Smooth muscle cell (in vitro differentiated cells): ENCODE data around the gene COL20A1. TPM values are rescaled to one million over a fixed set of nuclear protein-coding genes. Genes with fewer than 3 reads are reported as not detected.

ENCODE experiments used
- DNase-seq: peaks from one replicate; lab custom pipeline; 2025; ENCODE audit not compliant: unreplicated experiment; lab: John Stamatoyannopoulos, UW
- H2AFZ ChIP-seq: fragments of 200-600 bp; sonication (generic); 2 replicates; pipeline ENCODE4 v1.6.0; 2016; ENCODE audit warnings: antibody characterized with exemption, low read depth, mild to moderate bottlenecking
- H3F3A ChIP-seq: fragments of 200-600 bp; sonication (generic); 2 replicates; pipeline ENCODE4 v1.6.0; 2017; ENCODE audit warnings: antibody characterized with exemption, low read depth
- H3K27ac ChIP-seq: fragments of 200-600 bp; sonication (generic); 2 replicates; pipeline ENCODE4 v1.5.1; 2016; ENCODE audit warnings: low read depth, mild to moderate bottlenecking
- H3K27me3 ChIP-seq: fragments of 200-600 bp; sonication (generic); 2 replicates; pipeline ENCODE4 v1.6.1; 2016; ENCODE audit warnings: low read depth, mild to moderate bottlenecking
- H3K36me3 ChIP-seq: fragments of 200-600 bp; sonication (generic); 2 replicates; pipeline ENCODE4 v1.5.1; 2016; ENCODE audit warnings: low read depth
- H3K4me1 ChIP-seq: fragments of 200-600 bp; sonication (generic); 2 replicates; pipeline ENCODE4 v1.5.1; 2016; ENCODE audit warnings: low read depth
- H3K4me2 ChIP-seq: fragments of 200-600 bp; sonication (generic); 2 replicates; pipeline ENCODE4 v1.6.0; 2016; ENCODE audit warnings: mild to moderate bottlenecking
- H3K4me3 ChIP-seq: fragments of 200-600 bp; sonication (generic); 2 replicates; pipeline ENCODE4 v1.5.1; 2016; ENCODE audit warnings: mild to moderate bottlenecking
- H3K79me2 ChIP-seq: fragments of 200-600 bp; sonication (generic); 2 replicates; pipeline ENCODE4 v1.6.0; 2016; ENCODE audit warnings: low read depth, mild to moderate bottlenecking
- H3K9ac ChIP-seq: fragments of 200-600 bp; sonication (generic); 2 replicates; pipeline ENCODE4 v1.6.0; 2016; ENCODE audit warnings: low read depth
- H3K9me3 ChIP-seq: fragments of 200-600 bp; sonication (generic); replicated peaks from 2 replicates; pipeline ENCODE4 v1.5.1; 2016; ENCODE audit warnings: low read depth
- H4K20me1 ChIP-seq: fragments of 200-600 bp; sonication (generic); 2 replicates; pipeline ENCODE4 v1.6.0; 2016; ENCODE audit warnings: low read depth
- WGBS: methylation state at CpG from one replicate; pipeline ENCODE4 v1.1.7; 2016; ENCODE audit warnings: low lambda C conversion rate; 5-methylcytosine and 5-hydroxymethylcytosine counted together
- polyA plus RNA-seq: library from polyadenylated mRNA; unstranded; fragments of >200 nt; fragmentation: Nextera tagmentation; extraction: Ambion mirVana; gene quantifications from 2 replicates; pipeline ENCODE4 v1.2.1, GENCODE V29; 2016
- total RNA-seq: library from RNA; depleted of rRNA; stranded (reverse); fragments of >200 nt; gene quantifications from 2 replicates; pipeline ENCODE4 v1.2.3, GENCODE V29; 2014
- TF ChIP-seq, protein P1 (sequence below): fragments of 200-600 bp; sonication (generic); IDR thresholded peaks from 2 replicates; pipeline ENCODE4 v1.5.1; 2017; ENCODE audit warnings: borderline replicate concordance, mild to moderate bottlenecking, antibody characterized with exemption; ENCODE audit not compliant: insufficient read depth, poor library complexity, severe bottlenecking

COL20A1 gene
- total and polyA plus RNA-seq, 2 experiments from 2014 or later, result 0.23 to 0.36 TPM

DNA sequence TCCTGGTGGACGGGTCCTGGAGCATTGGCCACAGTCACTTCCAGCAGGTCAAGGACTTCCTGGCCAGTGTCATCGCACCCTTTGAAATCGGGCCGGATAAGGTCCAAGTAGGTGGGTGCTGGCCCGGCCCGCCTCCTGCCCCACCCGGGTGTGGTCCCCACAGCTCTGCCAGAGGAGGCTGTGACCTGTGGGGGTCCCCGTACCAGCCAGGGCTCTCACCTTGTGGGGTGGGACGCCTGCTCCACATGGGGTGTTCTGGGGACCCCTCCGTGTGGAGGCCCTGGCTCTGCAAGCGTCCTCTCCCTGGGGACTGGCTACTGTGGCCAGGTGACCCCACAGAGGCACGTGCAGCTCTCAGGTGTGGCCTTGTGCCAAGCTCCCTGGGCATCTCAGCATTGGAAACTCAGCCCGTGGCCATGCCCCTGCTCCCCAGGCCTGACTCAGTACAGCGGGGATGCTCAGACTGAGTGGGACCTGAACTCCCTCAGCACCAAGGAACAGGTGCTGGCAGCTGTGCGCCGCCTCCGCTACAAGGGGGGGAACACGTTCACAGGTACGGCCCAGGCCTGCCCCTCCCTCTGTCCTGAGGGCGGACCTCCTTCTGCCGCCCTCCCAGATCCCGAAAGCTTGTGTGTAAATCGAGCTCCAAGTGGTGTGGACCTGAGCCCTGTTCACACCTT lies 14.7 kb downstream of the COL20A1 start:
- Histone ChIP-seq H3K27me3 (no peaks in the 10 kb centered on the region), H3K36me3 (no peaks in the 10 kb centered on the region), H2AFZ (no peak overlapping the region), H3K4me3 (no peak overlapping the region), H4K20me1 (no peaks in the 10 kb centered on the region), H3K4me2 (no peak overlapping the region), H3K27ac (no peak overlapping the region), H3F3A (no peaks in the 10 kb centered on the region), H3K79me2 (no peaks in the 10 kb centered on the region), H3K9me3 (no peaks in the 10 kb centered on the region), H3K4me1 (no peaks in the 10 kb centered on the region), H3K9ac (no peak overlapping the region)
- DNase-seq, result no peak
- whole genome bisulfite sequencing, result 92% methylated on average over 22 of the region's 23 CpGs
- TF ChIP-seq, protein P1, sequence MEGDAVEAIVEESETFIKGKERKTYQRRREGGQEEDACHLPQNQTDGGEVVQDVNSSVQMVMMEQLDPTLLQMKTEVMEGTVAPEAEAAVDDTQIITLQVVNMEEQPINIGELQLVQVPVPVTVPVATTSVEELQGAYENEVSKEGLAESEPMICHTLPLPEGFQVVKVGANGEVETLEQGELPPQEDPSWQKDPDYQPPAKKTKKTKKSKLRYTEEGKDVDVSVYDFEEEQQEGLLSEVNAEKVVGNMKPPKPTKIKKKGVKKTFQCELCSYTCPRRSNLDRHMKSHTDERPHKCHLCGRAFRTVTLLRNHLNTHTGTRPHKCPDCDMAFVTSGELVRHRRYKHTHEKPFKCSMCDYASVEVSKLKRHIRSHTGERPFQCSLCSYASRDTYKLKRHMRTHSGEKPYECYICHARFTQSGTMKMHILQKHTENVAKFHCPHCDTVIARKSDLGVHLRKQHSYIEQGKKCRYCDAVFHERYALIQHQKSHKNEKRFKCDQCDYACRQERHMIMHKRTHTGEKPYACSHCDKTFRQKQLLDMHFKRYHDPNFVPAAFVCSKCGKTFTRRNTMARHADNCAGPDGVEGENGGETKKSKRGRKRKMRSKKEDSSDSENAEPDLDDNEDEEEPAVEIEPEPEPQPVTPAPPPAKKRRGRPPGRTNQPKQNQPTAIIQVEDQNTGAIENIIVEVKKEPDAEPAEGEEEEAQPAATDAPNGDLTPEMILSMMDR, result no peak

DNA sequence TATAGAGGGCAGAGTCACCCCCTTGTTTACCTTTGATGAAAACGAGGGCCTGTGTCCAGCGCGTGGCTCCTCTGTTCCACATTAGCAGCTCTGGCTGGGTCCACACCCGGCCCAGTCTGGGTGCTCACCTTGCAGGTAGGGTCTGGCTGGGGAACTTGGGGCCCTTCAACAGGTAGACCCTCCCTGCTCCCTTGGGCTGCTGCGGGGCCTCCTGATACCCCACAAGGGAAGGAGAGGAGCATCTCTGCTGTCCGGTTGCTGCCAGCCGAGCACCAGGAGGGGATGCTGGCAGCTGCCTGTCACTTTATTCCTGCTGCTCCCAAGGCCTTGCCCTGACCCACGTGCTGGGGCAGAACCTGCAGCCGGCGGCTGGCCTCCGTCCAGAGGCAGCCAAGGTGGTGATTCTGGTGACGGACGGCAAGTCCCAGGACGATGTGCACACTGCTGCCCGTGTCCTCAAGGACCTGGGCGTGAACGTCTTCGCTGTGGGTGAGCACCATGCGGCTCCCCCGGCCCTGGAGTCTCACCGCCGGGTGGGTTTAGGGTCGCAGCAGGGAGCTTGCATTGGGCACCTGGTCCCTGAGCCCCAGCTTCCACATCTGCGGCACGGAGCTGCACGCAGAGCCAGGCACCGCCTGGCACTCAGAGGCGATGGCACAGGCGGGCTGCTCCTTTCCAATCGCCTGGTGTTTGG lies 15.4 kb downstream of the COL20A1 start:
- TF ChIP-seq, protein P1, result no peak
- Histone ChIP-seq H3K27ac (no peak overlapping the region), H3K9ac (no peak overlapping the region), H3K27me3 (no peaks in the 10 kb centered on the region), H3F3A (no peaks in the 10 kb centered on the region), H3K4me3 (no peak overlapping the region), H3K36me3 (no peaks in the 10 kb centered on the region), H3K4me2 (no peak overlapping the region), H3K9me3 (no peaks in the 10 kb centered on the region), H4K20me1 (no peaks in the 10 kb centered on the region), H2AFZ (no peak overlapping the region), H3K4me1 (no peaks in the 10 kb centered on the region), H3K79me2 (no peaks in the 10 kb centered on the region)
- WGBS, result 91% methylated on average over 30 of the region's 30 CpGs
- no peak for DNase-seq

DNA sequence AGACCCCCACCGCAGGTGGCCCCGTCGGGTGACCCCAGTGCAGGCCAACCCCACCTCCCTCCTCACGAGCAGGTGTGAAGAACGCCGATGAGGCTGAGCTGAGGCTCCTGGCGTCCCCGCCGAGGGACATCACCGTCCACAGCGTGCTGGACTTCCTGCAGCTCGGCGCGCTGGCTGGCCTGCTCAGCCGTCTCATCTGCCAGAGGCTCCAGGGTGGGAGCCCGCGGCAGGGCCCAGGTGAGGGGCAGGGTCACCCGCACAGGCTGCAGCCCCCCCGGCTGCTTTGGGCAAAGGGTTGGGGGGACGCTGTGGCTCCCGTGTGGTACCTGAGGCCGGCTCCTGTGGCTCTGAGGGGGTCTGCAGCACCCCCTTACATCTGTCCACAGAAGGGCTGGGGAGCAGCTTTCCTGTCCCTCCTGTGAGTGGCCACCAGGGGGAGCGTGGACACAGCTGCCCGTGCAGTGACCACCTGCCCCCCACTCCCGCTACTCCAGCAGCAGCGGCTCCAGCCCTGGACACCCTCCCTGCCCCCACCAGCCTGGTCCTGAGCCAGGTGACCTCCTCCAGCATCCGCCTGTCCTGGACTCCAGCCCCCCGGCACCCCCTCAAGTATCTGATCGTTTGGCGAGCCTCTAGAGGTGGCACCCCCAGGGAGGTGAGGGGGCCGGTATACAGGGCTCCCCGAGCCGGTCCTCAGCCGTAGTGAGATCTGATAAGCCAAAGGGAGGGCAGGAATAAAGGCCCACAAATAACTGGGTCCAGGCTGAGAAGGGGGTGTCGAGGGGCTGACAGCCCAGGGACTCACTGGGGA lies 16.5 kb downstream of the COL20A1 start:
- no peak overlapping the region for H3K27ac ChIP-seq
- no peaks in the 10 kb centered on the region for H3K79me2 ChIP-seq
- H3K9me3 ChIP-seq, result no peaks in the 10 kb centered on the region
- H3K36me3 ChIP-seq, result no peaks in the 10 kb centered on the region
- H3F3A ChIP-seq, result no peaks in the 10 kb centered on the region
- no peaks in the 10 kb centered on the region for H3K4me1 ChIP-seq
- no peaks in the 10 kb centered on the region for H4K20me1 ChIP-seq
- WGBS, result 76% methylated on average over 25 of the region's 35 CpGs
- H3K27me3 ChIP-seq, result no peaks in the 10 kb centered on the region
- H3K4me2 ChIP-seq, result no peak overlapping the region
- no peak for DNase-seq
- TF ChIP-seq, protein P1, result peak; percentile 74
- H2AFZ ChIP-seq, result no peak overlapping the region
- no peak overlapping the region for H3K4me3 ChIP-seq
- no peak overlapping the region for H3K9ac ChIP-seq
